CD14-positive monocyte (primary cell): ENCODE results near the gene DLG1. TPM values are rescaled to one million over a fixed set of nuclear protein-coding genes. Genes with fewer than 3 reads are reported as not detected.

Experiments
- DNase-seq, 3 donors: peaks; one replicate each; pipeline ENCODE4 v3.0.0-alpha.2; 2011 to 2022
- H2AFZ ChIP-seq: 2 replicates; pipeline ENCODE4 v1.6.0; 2012; ENCODE audit warnings: mild to moderate bottlenecking, low read depth, low read length, inconsistent platforms; ENCODE audit not compliant: insufficient read depth, poor library complexity, severe bottlenecking
- H3K27ac ChIP-seq, 2 donors: 1 replicate in 1 of 2; 2 replicates in 1 of 2; pipeline ENCODE4 v1.5.1; 2012 to 2013; ENCODE audit warnings: low read length in 2 of 2, control low read depth in 1 of 2, inconsistent platforms in 1 of 2, low read depth in 1 of 2, mild to moderate bottlenecking in 1 of 2
- H3K27me3 ChIP-seq, 2 donors: one replicate each; pipeline versions ENCODE4 v1.6.0 to v1.6.1; 2011 to 2013; ENCODE audit warnings: low read length in 2 of 2; ENCODE audit not compliant: control insufficient read depth in 2 of 2, insufficient read depth in 2 of 2
- H3K36me3 ChIP-seq, 2 donors: replicated peaks in 1 of 2; 1 replicate in 1 of 2; 2 replicates in 1 of 2; pipeline versions ENCODE4 v1.5.1 to v1.6.1; 2012 to 2013; ENCODE audit warnings: low read length in 2 of 2, control low read depth in 1 of 2, inconsistent platforms in 1 of 2, mild to moderate bottlenecking in 1 of 2; ENCODE audit not compliant: insufficient read depth in 2 of 2, control insufficient read depth in 1 of 2
- H3K4me1 ChIP-seq, 2 donors: 1 replicate in 1 of 2; 2 replicates in 1 of 2; pipeline versions ENCODE4 v1.5.1 to v1.6.1; 2012 to 2013; ENCODE audit warnings: low read length in 2 of 2, control low read depth in 1 of 2, inconsistent platforms in 1 of 2, mild to moderate bottlenecking in 1 of 2, moderate library complexity in 1 of 2; ENCODE audit not compliant: insufficient read depth in 2 of 2, control insufficient read depth in 1 of 2
- H3K4me2 ChIP-seq: replicated peaks from 2 replicates; pipeline ENCODE3; 2012; ENCODE audit warnings: low read length, moderate library complexity, mild to moderate bottlenecking; ENCODE audit not compliant: poor library complexity, severe bottlenecking; ENCODE audit errors: extremely low read depth
- H3K4me3 ChIP-seq, 3 experiments: fragments of 200-600 bp in 1 of 3; sonication (generic) in 1 of 3; replicated peaks in 1 of 3; 1 replicate in 2 of 3; 2 replicates in 1 of 3; pipeline ENCODE4 v1.5.1; 2011 to 2013; ENCODE audit warnings: low read length in 3 of 3, mild to moderate bottlenecking in 3 of 3, control low read depth in 2 of 3, low read depth in 2 of 3, inconsistent platforms in 1 of 3, moderate library complexity in 1 of 3
- H3K79me2 ChIP-seq: 2 replicates; pipeline ENCODE4 v1.6.0; 2012; ENCODE audit warnings: mild to moderate bottlenecking, control low read depth, inconsistent platforms, low read length, moderate library complexity; ENCODE audit not compliant: insufficient read depth
- H3K9ac ChIP-seq: 2 replicates; pipeline ENCODE4 v1.6.0; 2017; ENCODE audit warnings: low read length, mild to moderate bottlenecking; ENCODE audit not compliant: insufficient read depth, poor library complexity, severe bottlenecking
- H3K9me3 ChIP-seq, 2 donors: replicated peaks in 1 of 2; 1 replicate in 1 of 2; 2 replicates in 1 of 2; pipeline versions ENCODE4 v1.5.1 to v1.6.1; 2012 to 2013; ENCODE audit warnings: low read length in 2 of 2, control low read depth in 1 of 2; ENCODE audit not compliant: control insufficient read depth in 1 of 2, insufficient read depth in 1 of 2
- H4K20me1 ChIP-seq: 2 replicates; pipeline ENCODE4 v1.6.0; 2012; ENCODE audit warnings: mild to moderate bottlenecking, low read length, control low read depth, moderate library complexity; ENCODE audit not compliant: insufficient read depth
- H3K27ac Mint-ChIP-seq, 7 donors: one replicate each; pipeline ENCODE4 v1.8.0; 2020; ENCODE audit warnings: mild to moderate bottlenecking in 7 of 7, mixed read lengths in 7 of 7, moderate library complexity in 6 of 7, inconsistent platforms in 2 of 7
- H3K27me3 Mint-ChIP-seq, 3 donors: one replicate each; pipeline ENCODE4 v1.8.0; 2021 to 2022; ENCODE audit warnings: low read depth in 3 of 3, mild to moderate bottlenecking in 3 of 3, mixed read lengths in 3 of 3, moderate library complexity in 3 of 3, inconsistent platforms in 1 of 3
- H3K36me3 Mint-ChIP-seq, 2 donors: one replicate each; pipeline ENCODE4 v1.8.0; 2020; ENCODE audit warnings: mixed read lengths in 2 of 2, inconsistent platforms in 1 of 2, mild to moderate bottlenecking in 1 of 2
- H3K4me1 Mint-ChIP-seq: one replicate; pipeline ENCODE4 v1.8.0; 2020; ENCODE audit warnings: mild to moderate bottlenecking, mixed read lengths
- H3K4me3 Mint-ChIP-seq, 2 donors: one replicate each; pipeline ENCODE4 v1.8.0; 2020; ENCODE audit warnings: mild to moderate bottlenecking in 2 of 2, mixed read lengths in 2 of 2, moderate library complexity in 1 of 2
- H3K9me3 Mint-ChIP-seq, 7 donors: one replicate each; pipeline ENCODE4 v1.8.0; 2020 to 2022; ENCODE audit warnings: mixed read lengths in 7 of 7, mild to moderate bottlenecking in 6 of 7, moderate library complexity in 6 of 7, inconsistent platforms in 2 of 7
- WGBS: methylation state at CpG from one replicate; pipeline ENCODE4 v1.1.5; 2013; ENCODE audit warnings: missing lambda C conversion rate; ENCODE audit not compliant: insufficient coverage; 5-methylcytosine and 5-hydroxymethylcytosine counted together
- intact Hi-C, 2 donors: fragments of 100-400 bp; cut with micrococcal nuclease; formaldehyde crosslinking; loops; one replicate each; pipeline versions ENCODE4 v1.15.0 to v1.15.1; 2023
- polyA plus RNA-seq, 3 donors: library from polyadenylated mRNA; depleted of rRNA in 1 of 3; unstranded in 2 of 3; stranded (reverse) in 1 of 3; fragments of 300-500 nt in 2 of 3; fragments of >200 nt in 1 of 3; fragmentation: Illumina TruSeq in 2 of 3; gene quantifications; 1 replicate in 2 of 3; 2 replicates in 1 of 3; pipeline ENCODE4 v1.2.3, GENCODE V29; 2012 to 2021
- TF ChIP-seq, protein P1 (sequence below): fragments of 200-600 bp; IDR thresholded peaks from one replicate; pipeline ENCODE4 v1.8.0; 2022; ENCODE audit warnings: antibody characterized with exemption, mild to moderate bottlenecking

DLG1 gene
- polyA plus RNA-seq, 3 donors: 6.5 to 21.9 (median 10.2) TPM

DNA sequence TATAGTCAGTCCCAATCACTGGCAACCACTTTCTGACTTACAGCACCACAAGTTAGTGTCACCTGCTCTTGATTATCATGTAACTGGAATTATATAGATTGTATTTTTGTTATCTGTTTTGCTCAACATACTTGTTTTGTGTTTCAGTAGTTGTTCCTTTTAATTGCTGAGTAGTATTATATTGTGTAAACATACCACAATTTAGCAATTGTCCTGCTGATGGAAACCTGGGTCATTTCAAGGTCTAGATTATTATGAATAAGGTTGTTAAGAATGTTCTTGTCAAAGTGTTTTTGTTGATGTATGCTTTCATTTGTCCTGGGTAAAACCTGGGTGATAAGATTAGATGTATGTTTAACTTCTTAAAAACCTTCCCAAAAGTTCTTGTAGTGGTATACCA is 186.7 kb downstream of the DLG1 start:
- Histone ChIP-seq H3K36me3 (peaks cover 21 to 64% of the 10 kb centered on the region in 2 donors), H3K9ac (no peak overlapping the region), H3K4me2 (no peak overlapping the region), H3K4me1 (no peaks in the 10 kb centered on the region), H4K20me1 (no peaks in the 10 kb centered on the region), H3K9me3 (no peaks in the 10 kb centered on the region), H3K4me3 (no peak overlapping the region), H2AFZ (no peak overlapping the region), H3K27me3 (no peaks in the 10 kb centered on the region), H3K27ac (no peak overlapping the region), H3K79me2 (no peaks in the 10 kb centered on the region)
- Mint-ChIP-seq H3K4me3 (no peak overlapping the region), H3K9me3 (peaks cover 0 to 4% (median 0%) of the 10 kb centered on the region in 7 donors), H3K4me1 (no peaks in the 10 kb centered on the region), H3K27me3 (no peaks in the 10 kb centered on the region), H3K36me3 (peaks cover 48 to 54% of the 10 kb centered on the region in 2 donors), H3K27ac (no peak overlapping the region)
- DNase-seq: no peak
- TF ChIP-seq, protein P1, sequence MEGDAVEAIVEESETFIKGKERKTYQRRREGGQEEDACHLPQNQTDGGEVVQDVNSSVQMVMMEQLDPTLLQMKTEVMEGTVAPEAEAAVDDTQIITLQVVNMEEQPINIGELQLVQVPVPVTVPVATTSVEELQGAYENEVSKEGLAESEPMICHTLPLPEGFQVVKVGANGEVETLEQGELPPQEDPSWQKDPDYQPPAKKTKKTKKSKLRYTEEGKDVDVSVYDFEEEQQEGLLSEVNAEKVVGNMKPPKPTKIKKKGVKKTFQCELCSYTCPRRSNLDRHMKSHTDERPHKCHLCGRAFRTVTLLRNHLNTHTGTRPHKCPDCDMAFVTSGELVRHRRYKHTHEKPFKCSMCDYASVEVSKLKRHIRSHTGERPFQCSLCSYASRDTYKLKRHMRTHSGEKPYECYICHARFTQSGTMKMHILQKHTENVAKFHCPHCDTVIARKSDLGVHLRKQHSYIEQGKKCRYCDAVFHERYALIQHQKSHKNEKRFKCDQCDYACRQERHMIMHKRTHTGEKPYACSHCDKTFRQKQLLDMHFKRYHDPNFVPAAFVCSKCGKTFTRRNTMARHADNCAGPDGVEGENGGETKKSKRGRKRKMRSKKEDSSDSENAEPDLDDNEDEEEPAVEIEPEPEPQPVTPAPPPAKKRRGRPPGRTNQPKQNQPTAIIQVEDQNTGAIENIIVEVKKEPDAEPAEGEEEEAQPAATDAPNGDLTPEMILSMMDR: no peak
- intact Hi-C loops: no loop called here

DNA sequence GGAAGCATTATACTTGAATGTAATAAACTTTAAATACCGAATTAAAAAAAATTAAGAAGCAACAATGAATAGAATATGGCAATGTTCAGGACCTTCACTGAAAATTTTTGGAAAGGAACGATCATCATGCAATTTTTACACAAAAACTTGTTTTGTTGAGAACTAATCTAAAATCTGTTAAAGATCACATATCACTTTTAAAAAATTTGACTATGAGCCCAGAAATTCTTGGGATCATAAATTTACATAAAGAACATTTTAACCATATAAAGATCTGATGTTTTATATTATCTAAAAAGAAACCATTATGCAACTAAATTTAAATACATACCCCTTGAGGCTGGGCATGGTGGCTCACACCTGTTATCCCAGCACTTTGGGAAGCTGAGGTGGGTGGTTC is 192.6 kb downstream of the DLG1 start:
- Mint-ChIP-seq H3K27ac (peak overlapping the region in 1 of 7 donors; percentile 11), H3K4me1 (peaks cover 2% of the 10 kb centered on the region), H3K4me3 (no peak overlapping the region), H3K36me3 (peaks cover 45 to 49% of the 10 kb centered on the region in 2 donors), H3K9me3 (peaks cover 0 to 4% (median 0%) of the 10 kb centered on the region in 7 donors), H3K27me3 (no peaks in the 10 kb centered on the region)
- no peak for DNase-seq
- intact Hi-C loops: no loop called here
- Histone ChIP-seq H3K27me3 (no peaks in the 10 kb centered on the region), H2AFZ (no peak overlapping the region), H3K27ac (no peak overlapping the region), H3K4me3 (no peak overlapping the region), H4K20me1 (no peaks in the 10 kb centered on the region), H3K4me2 (no peak overlapping the region), H3K9me3 (no peaks in the 10 kb centered on the region), H3K36me3 (peaks cover 14 to 49% of the 10 kb centered on the region in 2 donors), H3K9ac (no peak overlapping the region), H3K79me2 (no peaks in the 10 kb centered on the region), H3K4me1 (no peaks in the 10 kb centered on the region)
- no CpG with 5 or more reads among the region's 2 CpGs for WGBS
- TF ChIP-seq, protein P1: no peak
